Keratinocyte (primary cell): ENCODE data around the gene SACM1L. TPM values are rescaled to one million over a fixed set of nuclear protein-coding genes. Genes with fewer than 3 reads are reported as not detected.

Experiments
- DNase-seq: peaks from one replicate; pipeline ENCODE4 v3.0.0-alpha.2; 2011; ENCODE audit warnings: low read depth, missing footprints, low spot score
- FAIRE-seq: peaks from 2 replicates; lab custom pipeline; 2011; peaks lifted over from hg19 to GRCh38; lab: Jason Lieb, UNC
- H2AFZ ChIP-seq: 2 replicates; pipeline ENCODE4 v1.6.0; 2012; ENCODE audit warnings: low read length, control low read depth, inconsistent platforms; ENCODE audit not compliant: control insufficient read depth
- H3K27ac ChIP-seq: 2 replicates; pipeline ENCODE4 v1.5.1; 2011; ENCODE audit warnings: low read length; ENCODE audit not compliant: control insufficient read depth, insufficient read depth
- H3K27me3 ChIP-seq: 3 replicates; pipeline ENCODE4 v1.6.0; 2011; ENCODE audit warnings: low read length; ENCODE audit not compliant: control insufficient read depth, insufficient read depth; ENCODE audit errors: extremely low read depth
- H3K36me3 ChIP-seq, 2 experiments: 2 replicates in 1 of 2; 3 replicates in 1 of 2; pipeline ENCODE4 v1.5.1; 2011; ENCODE audit warnings: low read length in 2 of 2, mild to moderate bottlenecking in 1 of 2; ENCODE audit not compliant: control insufficient read depth in 2 of 2, insufficient read depth in 2 of 2; ENCODE audit errors: extremely low read depth in 1 of 2
- H3K4me1 ChIP-seq: 3 replicates; pipeline ENCODE4 v1.5.1; 2011; ENCODE audit warnings: low read length; ENCODE audit not compliant: control insufficient read depth, insufficient read depth; ENCODE audit errors: extremely low read depth
- H3K4me2 ChIP-seq: 3 replicates; pipeline ENCODE4 v1.6.0; 2011; ENCODE audit warnings: low read depth, low read length; ENCODE audit not compliant: control insufficient read depth, insufficient read depth; ENCODE audit errors: extremely low read depth
- H3K4me3 ChIP-seq, 3 experiments: fragments of 200-600 bp in 1 of 3; sonication (generic) in 1 of 3; 2 replicates in 2 of 3; 3 replicates in 1 of 3; pipeline ENCODE4 v1.5.1; 2011 to 2016; ENCODE audit warnings: low read length in 3 of 3, mild to moderate bottlenecking in 3 of 3, control low read depth in 2 of 3, inconsistent platforms in 1 of 3, low read depth in 1 of 3, mixed read lengths in 1 of 3, mixed run types in 1 of 3, moderate library complexity in 1 of 3; ENCODE audit not compliant: control insufficient read depth in 2 of 3, insufficient read depth in 2 of 3; ENCODE audit errors: extremely low read depth in 1 of 3
- H3K79me2 ChIP-seq: 2 replicates; pipeline ENCODE4 v1.6.0; 2012; ENCODE audit warnings: low read length; ENCODE audit not compliant: control insufficient read depth, insufficient read depth
- H3K9ac ChIP-seq: 3 replicates; pipeline ENCODE4 v1.6.0; 2011; ENCODE audit warnings: low read length; ENCODE audit not compliant: control insufficient read depth, insufficient read depth; ENCODE audit errors: extremely low read depth
- H3K9me1 ChIP-seq: 3 replicates; pipeline ENCODE4 v1.6.0; 2011; ENCODE audit warnings: low read length; ENCODE audit not compliant: control insufficient read depth, insufficient read depth; ENCODE audit errors: extremely low read depth
- H3K9me3 ChIP-seq: 2 replicates; pipeline ENCODE4 v1.5.1; 2012; ENCODE audit warnings: low read depth, low read length; ENCODE audit not compliant: control insufficient read depth
- H4K20me1 ChIP-seq: 3 replicates; pipeline ENCODE4 v1.6.0; 2011; ENCODE audit warnings: low read length; ENCODE audit not compliant: control insufficient read depth, insufficient read depth; ENCODE audit errors: extremely low read depth
- CTCF ChIP-seq, 3 experiments: IDR thresholded peaks in 1 of 3; conservative IDR thresholded peaks in 1 of 3; optimal IDR thresholded peaks in 1 of 3; 2 replicates in 2 of 3; 3 replicates in 1 of 3; pipeline versions ENCODE3 to v1.5.1; 2011; ENCODE audit warnings: low read length in 3 of 3, mild to moderate bottlenecking in 3 of 3, moderate library complexity in 2 of 3, control low read depth in 1 of 3, inconsistent platforms in 1 of 3; ENCODE audit not compliant: insufficient read depth in 2 of 3; ENCODE audit errors: extremely low read depth in 1 of 3
- EZH2 ChIP-seq: IDR thresholded peaks from one replicate; pipeline ENCODE4 v1.6.1; 2012; ENCODE audit warnings: inconsistent platforms, mild to moderate bottlenecking, low read length, moderate library complexity
- dilution Hi-C: fragments of 300-500 bp; cut with MboI; formaldehyde crosslinking; loops from one replicate; pipeline ENCODE4 v1.7.0; 2020; ENCODE audit warnings: low sequenced_read_pairs; ENCODE audit not compliant: extremely low pct_ligation_motif_present
- polyA plus RNA-seq, 5 experiments: library from polyadenylated mRNA; depleted of rRNA in 3 of 5; stranded (reverse) in 3 of 5; stranded (forward) in 1 of 5; unstranded in 1 of 5; fragments of >200 nt; gene quantifications; 1 replicate in 1 of 5; 2 replicates in 3 of 5; 3 replicates in 1 of 5; pipeline versions ENCODE4 v1.2.1 to v1.2.3, GENCODE V29; 2011 to 2012; ENCODE audit warnings: missing spikeins in 2 of 5, low read depth in 1 of 5, low replicate concordance in 1 of 5

SACM1L gene
- polyA plus RNA-seq, 1 donor (not counting 4 experiments of a cell fraction or from before 2014, with no cell fraction given) = 44.3 TPM

GRCh38 chr3:45793482-45794176, 104.4 kb downstream of the SACM1L start:
- dilution Hi-C loops = no loop called here
- H3K9me1 ChIP-seq = no peaks in the 10 kb centered on the region

GRCh38 chr3:45794177-45794560, 105.0 kb downstream of the SACM1L start:
- no peak overlapping the region for H3K4me3 ChIP-seq
- H3K27me3 ChIP-seq = peaks cover 19% of the 10 kb centered on the region
- no peak overlapping the region for H3K27ac ChIP-seq
- no peaks in the 10 kb centered on the region for H3K79me2 ChIP-seq
- H3K9me1 ChIP-seq = no peaks in the 10 kb centered on the region
- H3K9ac ChIP-seq = no peak overlapping the region
- dilution Hi-C loops = no loop called here
- no peak for DNase-seq
- H3K9me3 ChIP-seq = no peaks in the 10 kb centered on the region
- FAIRE-seq = no peak
- H3K36me3 ChIP-seq = no peaks in the 10 kb centered on the region
- no peak overlapping the region for H2AFZ ChIP-seq
- no peaks in the 10 kb centered on the region for H4K20me1 ChIP-seq
- H3K4me1 ChIP-seq = no peaks in the 10 kb centered on the region
- TF ChIP-seq EZH2 (no peak), CTCF (optimal IDR thresholded peaks at IDR 0.05 in 1 of 3, IDR thresholded peaks at IDR 0.05 in 1 of 3, conservative IDR thresholded peaks at IDR 0.05 in 1 of 3; ENCODE audit: extremely low read depth in 1 of 3, insufficient read depth in 2 of 3, low read length in 3 of 3) (no peak)
- H3K4me2 ChIP-seq = no peak overlapping the region

More at GRCh38 chr3:45793482-45794176, 104.4 kb downstream of the SACM1L start:
- no peaks in the 10 kb centered on the region for H3K9me3 ChIP-seq
- no peaks in the 10 kb centered on the region for H4K20me1 ChIP-seq
- H3K4me1 ChIP-seq = no peaks in the 10 kb centered on the region
- DNase-seq (no peak), FAIRE-seq (peak; percentile 29)
- no peak overlapping the region for H3K27ac ChIP-seq
- H3K79me2 ChIP-seq = no peaks in the 10 kb centered on the region
- no peak overlapping the region for H2AFZ ChIP-seq
- peaks cover 19% of the 10 kb centered on the region for H3K27me3 ChIP-seq
- H3K9ac ChIP-seq = no peak overlapping the region
- TF ChIP-seq CTCF (optimal IDR thresholded peaks at IDR 0.05 in 1 of 3, IDR thresholded peaks at IDR 0.05 in 1 of 3, conservative IDR thresholded peaks at IDR 0.05 in 1 of 3; ENCODE audit: extremely low read depth in 1 of 3, insufficient read depth in 2 of 3, low read length in 3 of 3) (no peak), EZH2 (no peak)
- H3K36me3 ChIP-seq = no peaks in the 10 kb centered on the region
- H3K4me3 ChIP-seq = no peak overlapping the region
- H3K4me2 ChIP-seq = no peak overlapping the region
